Endothelial cell of coronary artery (primary cell): ENCODE data around the gene SLC35F5. TPM values are rescaled to one million over a fixed set of nuclear protein-coding genes. Genes with fewer than 3 reads are reported as not detected.

Experiments
- total RNA-seq: library from RNA; depleted of rRNA; stranded (reverse); fragments of >200 nt; gene quantifications from 2 replicates; pipeline ENCODE4 v1.2.3, GENCODE V29; 2014

SLC35F5 gene
- 82.7 and 119 TPM in 2 replicates for total RNA-seq

GRCh38 chr2:113756355-113757137, at the start of gene SLC35F5:
Gene SLC35F5, minus strand, starts transcription at chr2:113756642. Its CDS starts 233 bp downstream, at chr2:113756409.

Other genes with a start within 250 kb of the SLC35F5 start
- gene RABL2A, start 129.4 kb downstream of the SLC35F5 start, total RNA-seq = 5.0 and 7.3 TPM in 2 replicates
- 319 and 327 TPM in 2 replicates for gene ACTR3, start 133.4 kb upstream of the SLC35F5 start, total RNA-seq